HTERT RPE-1 (cell line): Measurements from ENCODE around the gene CPNE5.
"Not testable (repeated sequence)": the region's sequence is repeated elsewhere in the genome, so short reads cannot be mapped to it uniquely, and the experiment has no call there.

Experiments
- in situ Hi-C: fragments of 300-500 bp; cut with MboI; formaldehyde crosslinking; loops from 4 replicates; pipeline ENCODE4 v1.14.3; 2020; ENCODE audit warnings: low sequenced_read_pairs

CPNE5 gene

DNA sequence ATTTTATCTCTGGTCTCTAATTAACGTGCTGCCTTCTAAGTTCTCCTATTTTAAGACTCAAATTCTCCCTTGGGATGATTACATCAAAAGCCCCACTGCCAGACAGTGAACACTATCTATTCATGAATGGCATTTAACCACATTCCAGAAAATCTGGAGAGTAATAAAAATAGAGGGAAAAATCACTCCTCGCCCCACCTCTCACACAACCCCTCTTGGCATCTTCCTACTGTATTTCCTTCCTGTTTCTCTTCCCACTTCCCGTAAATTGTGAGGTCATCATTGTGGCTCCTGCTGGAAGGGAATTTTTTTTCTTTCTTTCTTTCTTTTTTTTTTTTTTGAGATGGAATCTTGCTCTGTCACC lies 110.1 kb downstream of the CPNE5 start:
- in situ Hi-C loops: no loop called here

DNA sequence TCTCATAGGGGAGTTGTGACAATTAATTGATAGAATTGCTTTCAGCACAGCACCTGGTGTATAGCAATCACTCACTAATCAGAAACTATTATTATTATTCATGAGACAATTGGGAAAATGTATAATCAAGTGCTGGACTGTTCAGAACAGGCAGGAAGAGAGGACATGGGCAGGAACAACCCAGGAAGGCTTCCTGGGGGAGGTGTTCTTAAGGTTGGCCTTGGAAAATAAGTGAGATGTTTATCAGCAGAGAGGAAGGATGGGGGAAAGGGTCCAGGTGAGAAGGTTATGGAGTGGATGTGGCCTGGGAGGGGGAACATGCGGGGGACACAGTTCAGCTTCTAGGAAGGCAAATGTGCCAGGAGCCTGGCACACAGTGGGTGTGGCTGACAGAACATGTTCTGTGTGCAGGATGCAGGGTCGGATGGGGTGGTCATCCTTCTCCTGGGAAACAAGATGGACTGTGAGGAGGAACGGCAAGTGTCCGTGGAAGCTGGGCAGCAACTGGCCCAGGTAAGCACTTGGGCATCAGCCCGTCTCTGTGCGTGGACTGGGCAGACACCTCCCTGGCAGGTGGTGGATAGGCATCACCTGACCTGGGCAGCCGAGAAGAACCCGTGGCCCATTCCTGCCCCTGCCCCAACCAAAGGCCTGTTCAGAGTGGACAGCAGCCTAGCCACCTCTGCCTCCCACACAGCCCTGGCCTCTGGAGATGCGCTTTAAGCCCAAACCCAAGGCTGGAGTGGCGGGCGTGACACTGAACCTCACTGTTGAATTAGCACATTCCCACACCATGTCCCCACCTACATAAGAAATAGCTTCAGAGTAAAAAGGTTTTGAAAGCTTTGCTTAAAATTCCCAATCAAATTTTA lies 110.7 kb downstream of the CPNE5 start:
- in situ Hi-C loops: no loop called here

DNA sequence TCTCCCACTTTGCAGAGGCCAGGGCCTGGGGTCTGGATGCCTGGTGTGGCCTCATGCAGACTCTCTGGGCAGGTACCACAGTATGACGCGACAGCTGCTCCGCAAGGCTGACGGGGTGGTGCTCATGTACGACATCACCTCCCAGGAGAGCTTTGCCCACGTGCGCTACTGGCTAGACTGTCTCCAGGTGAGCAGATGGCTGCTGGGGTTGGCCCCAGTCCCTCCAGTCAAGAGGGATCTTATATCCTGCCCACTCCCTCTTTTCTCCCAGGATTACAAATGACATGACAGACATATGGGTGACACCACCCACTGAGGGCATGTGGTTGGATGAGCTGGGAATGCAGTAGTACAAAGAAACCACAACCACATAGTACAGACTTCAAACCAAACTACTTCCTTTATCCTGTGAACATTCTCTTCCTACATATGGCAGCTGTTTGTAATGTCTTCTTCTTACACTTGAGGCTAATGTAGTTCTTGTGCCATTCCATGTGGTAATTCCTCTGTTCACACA lies 111.7 kb downstream of the CPNE5 start:
- in situ Hi-C loops: no loop called here

DNA sequence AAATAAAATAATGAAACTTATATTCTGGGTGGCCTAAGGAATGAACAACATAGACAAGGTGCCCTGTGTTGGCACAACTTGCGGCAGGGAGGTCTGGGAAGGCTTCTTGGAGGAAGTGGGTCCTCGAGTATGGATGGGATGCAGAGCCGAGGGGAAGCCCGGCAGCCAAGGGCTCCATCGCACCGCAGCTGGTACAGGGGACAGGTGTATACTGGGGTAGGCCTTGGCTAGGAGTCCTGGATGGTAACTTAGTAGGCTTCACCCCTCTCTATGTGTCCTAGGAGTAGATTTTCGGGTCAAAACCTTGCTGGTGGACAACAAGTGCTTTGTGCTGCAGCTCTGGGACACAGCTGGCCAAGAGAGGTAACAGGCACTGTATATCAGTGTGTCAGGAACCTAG lies 113.7 kb downstream of the CPNE5 start:
- in situ Hi-C loops: no loop called here

DNA sequence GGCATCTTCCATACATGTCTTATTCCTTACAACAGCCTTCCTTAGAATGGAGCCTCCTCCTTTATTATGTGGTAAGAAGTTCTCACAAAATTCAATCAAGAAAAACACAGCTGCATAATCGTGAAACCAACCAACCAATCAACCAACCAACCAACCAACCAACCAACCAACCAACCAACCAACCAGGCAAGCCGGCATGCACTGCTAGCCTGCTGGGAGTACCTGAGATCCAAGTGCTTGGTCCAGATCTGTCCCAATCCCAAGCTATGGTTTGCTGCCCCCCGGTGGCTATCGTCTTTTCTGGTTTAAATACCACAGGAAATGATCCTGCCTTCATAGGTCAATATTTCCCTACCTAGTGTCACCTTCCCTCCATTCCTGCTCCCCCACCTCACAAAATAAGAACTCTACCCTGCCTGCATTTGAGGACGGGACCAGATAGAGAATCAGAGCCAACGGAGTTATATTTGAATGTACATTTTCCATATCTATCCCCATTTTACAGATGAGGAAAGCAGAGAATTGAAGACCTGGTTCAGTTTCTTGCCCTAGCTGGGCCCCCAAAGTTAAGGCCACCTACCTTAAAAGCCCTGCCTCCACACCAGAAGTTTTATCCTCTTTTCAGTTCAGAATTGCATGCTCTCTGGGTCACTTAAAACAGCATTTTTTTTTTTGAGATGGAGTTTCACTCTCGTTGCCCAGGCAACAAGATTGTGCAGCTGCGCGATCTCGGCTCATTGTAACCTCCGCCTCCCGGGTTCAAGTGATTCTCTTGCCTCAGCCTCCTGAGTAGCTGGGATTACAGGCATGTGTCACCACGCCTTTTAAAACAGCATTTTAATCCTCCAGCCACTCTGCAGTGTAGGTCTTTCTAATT lies 114.5 kb downstream of the CPNE5 start:
- in situ Hi-C loops: no loop called here

DNA sequence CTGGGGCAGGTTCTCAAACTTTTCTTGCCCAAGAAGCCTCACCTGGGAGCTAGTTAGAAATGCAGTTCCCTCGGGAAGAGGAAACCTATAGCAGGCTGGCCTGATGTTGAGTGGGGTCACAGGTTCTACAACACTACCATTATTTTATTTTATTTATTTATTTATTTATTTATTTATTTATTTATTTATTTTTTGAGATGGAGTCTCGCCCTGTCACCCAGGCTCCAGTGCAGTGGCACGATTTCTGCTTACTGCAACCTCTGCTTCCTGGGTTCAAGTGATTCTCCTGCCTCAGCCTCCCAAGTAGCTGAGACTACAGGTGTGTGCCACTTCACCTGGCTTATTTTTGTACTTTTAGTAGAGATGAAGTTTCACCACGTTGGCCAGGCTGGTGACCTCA lies 115.3 kb downstream of the CPNE5 start:
- in situ Hi-C loops: not testable (repeated sequence)

DNA sequence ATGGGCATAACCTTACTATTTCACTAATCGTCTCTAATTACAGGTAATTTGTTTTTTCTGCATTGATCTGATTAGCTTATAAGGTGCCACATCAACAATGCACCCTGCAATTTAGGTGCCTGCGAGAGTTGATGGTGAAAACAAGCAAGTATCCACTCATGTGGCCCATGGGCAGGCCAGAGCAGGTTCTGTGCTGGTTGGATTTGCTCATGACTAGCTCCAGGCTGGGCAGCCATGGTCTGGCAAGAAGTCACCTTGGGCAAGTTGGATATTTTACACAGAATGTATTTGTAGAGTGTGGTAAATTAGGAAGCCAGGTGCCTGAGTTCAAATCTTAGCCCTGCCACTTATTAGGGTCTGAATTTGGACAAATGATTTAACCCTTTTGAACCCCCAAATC lies 116.4 kb downstream of the CPNE5 start:
- in situ Hi-C loops: no loop called here

DNA sequence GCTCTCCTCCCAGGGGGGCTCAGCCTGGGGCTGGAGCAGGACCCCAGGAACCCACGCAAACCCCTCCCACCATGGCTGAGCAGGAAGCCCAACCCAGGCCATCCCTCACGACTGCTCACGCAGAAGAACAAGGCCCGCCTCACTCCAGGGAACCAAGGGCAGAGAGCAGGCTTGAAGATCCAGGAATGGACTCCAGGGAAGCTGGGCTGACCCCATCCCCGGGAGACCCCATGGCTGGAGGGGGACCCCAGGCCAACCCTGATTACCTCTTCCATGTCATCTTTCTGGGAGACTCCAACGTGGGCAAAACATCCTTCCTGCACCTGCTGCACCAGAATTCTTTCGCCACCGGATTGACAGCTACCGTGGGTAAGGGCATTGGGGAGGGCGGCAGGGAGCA lies 116.9 kb downstream of the CPNE5 start:
- in situ Hi-C loops: no loop called here

DNA sequence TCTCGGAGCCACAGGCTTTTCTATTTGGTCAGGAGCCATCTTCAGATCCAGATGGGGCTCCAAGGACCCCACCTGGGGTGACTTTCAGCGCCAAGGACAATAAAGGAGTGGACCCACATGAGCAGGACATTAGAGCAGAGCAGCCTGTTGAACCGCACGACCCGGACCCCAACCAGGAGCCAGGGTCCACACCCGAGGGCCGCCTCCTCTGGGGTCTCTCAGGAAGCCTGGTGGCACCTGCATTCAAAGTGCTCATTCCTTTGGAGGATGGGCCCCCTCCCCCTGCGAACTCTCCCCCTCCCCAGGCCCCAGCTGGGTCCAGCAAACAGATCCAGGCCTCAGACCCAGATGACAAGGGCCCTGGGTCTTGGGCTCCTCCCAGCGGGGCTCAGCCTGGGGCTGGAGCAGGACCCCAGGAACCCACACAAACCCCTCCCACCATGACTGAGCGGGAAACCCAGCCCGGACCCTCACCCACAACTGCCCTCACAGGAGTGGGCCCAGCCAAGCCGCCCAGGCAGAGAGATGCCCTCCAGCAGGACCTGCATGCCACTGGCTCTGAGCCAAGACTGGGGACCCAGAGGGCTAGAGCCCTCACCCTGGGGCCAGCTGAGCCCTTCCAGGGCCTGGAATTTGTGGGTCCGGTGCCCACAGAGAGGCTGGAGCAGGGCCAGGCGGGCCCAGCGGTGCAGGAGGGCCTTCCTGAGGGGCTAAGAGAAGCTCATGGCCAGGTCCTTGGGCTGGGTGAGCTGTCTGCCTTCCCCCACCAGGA lies 117.7 kb downstream of the CPNE5 start:
- in situ Hi-C loops: no loop called here

DNA sequence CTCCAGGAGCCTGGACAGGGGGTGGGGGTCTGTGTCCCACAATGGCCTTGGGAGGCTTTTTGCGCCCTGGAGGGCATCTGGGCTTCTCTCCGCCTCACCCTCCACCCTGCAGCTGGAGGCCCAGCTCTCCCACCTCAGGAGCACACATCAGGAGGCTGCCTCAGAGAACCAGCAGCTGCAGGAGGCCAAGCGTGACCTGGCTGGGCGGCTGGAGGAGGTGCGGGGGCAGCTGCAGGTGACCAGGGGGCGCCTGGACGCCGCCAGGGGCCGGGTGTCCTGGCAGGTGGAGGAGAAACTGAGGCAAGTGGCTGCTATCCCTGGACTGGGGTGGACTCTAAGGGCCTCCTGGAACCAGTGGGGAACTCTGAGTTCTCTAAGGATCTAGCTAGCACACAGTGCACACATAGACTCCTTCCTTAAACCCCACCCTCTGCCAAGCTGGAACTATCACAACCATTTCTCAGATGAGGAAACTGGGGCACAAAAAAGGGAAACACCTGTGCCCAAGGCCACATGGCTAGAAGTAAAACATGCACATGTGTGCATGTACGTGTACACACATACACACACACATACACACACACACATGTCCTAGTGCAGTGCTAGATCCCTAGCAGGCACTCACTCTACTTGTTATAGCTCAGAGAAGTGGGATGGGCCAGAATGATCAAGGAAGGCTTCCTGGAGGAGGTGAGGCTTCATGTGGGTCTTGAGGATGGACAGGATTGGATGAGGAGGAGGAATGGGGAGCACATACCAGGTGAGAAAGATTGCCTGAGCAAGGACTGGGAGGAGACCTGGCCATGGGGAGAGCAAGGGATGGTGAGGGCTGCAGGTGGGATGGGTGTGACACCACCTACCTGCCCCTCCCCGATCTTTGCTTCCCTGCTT lies 118.7 kb downstream of the CPNE5 start:
- in situ Hi-C loops: no loop called here

DNA sequence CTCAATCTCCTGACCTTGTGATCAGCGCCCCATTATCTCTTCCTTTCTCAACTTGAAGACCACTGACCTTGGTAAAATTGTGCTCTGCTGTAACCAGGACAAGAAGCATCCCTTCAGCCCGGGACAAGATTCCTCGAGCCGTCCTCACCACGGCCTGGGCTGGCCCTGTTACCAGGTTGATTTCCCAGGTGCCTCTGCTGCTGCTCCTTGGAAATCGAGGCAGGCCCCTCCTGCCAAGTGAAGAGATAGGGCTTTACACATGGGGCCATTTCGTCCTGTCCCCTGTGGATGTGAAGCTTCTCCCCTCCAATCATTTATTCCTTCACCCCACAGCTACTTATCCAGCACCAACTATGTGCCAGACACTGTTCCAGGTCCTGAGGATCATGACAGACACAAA lies 120.1 kb downstream of the CPNE5 start:
- in situ Hi-C loops: no loop called here

DNA sequence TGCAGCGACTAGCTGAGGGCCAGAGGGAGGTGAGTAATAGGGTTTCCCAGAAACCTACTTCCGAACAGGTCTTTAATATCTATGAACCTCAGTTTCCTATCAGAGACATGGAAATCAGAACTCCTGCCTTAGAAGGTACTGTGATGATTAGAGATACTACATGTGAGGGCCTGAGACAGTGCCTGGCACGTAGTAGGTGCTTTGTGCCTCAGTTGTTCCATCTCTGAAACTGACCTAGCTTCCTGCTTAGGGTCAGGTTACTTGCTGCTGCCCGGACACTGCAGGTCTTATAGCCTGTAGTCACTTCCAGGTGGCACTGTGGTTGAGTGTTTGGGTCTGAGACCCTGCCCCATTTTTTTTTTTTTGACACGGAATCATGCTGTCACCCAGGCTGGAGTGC lies 120.7 kb downstream of the CPNE5 start:
- in situ Hi-C loops: no loop called here

DNA sequence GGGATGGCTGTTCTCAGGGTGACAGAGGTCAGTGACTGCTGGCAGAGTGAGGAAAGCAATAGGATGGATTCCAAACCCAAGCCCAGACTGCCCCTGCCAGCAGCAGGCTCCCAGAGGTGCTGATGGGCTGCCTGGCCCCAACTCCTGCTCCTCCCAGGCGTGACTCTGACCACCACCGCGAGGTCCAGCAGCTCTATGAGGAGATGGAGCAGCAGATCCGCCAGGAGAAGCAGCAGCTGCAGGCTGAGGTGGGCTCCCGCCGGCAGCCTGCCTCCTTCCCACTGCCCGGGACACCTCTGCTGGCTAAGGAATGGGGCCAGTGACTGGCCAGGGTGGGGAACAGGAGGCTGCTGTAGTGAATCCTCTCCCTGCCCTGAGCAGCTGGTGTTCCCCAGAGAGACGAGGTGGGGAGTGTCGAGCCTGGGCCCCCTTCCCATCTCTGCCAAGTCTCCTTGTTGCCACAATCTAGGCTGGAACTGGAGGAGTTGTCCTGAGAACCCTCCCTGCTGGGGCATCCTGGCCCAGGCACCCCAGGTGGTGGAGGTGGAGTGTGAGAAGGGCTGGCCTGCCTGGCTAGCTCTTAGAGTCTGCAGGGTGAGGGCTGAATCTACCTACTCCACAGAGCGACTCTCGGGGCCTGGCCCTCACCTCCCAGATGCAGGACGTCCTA lies 121.2 kb downstream of the CPNE5 start:
- in situ Hi-C loops: no loop called here

DNA sequence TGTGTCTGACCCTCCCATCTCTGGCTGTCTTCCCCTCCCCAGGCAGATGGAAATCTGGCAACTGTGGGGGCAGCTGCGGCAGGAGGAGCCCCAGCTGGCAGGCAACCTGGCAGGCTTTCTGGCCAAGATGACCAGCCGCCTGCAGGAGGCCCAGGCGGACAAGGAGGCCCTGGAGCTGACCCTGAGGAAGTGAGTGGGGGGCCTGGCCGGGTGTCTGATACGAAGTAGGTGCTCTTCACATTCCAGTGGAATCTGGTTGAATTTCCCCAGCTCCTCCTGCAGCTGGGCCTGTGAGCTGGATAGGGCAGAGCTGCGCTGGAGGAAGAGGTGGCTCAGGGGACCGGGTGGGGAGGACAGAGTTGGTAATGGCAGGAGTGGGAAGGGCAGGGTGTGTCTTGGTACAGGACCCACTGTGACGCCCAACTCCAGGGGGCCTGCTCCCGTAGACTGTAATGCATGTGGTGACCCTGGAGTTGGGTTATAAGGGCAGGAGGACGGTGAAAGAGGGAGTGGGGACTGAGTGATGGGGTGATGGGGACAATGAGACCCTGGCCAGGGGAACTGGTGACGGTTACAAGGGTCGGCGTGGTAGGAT lies 121.9 kb downstream of the CPNE5 start:
- in situ Hi-C loops: no loop called here

DNA sequence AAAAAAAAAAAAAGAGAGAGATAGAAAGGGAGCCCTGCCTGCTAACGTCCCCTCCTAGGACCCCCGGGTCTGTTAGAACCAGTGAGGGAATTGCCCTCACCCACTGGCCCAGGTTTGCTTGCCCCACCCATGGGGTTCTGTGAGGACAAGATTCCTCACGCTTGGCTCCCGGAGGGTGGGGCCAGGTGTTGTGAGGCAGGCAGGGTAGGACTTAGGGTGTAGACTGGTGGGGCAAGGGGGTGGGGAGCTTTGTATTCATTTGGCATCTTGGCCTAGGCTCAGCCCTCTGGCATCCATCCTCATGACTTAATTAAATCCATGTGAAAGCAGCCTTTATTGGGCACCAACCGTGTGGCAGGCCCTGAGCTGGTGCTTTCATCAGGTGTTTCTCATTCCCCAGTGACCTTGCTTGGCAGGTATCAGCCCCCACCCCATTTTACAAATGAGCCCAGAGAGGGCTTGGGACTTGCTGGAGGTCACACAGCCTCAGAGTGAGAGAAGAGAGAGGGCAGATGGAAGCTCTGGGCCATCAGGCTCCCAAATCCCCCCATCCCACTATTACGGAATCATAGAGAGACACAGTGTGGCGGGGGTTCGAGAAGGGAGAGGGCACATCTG lies 122.7 kb downstream of the CPNE5 start:
- in situ Hi-C loops: no loop called here

DNA sequence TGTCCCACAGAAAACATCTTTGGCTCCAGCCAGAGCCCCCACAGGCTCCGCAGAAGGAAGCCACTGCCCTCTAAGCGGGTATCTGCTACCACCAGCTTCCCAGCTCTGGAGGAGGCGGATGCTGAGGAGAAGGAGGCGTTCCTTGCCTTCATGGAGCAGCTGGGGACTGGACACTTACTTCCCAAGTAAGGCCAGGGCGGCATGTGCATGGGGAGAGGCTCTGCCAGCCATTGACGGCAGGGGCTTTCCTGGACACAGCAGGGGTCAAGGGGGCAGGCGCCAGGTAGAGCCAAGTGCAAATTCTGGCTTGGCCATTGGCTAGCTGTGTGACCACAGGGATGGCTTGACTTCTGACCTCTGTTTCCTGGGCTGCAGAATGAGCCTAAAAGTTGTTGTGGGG lies 123.8 kb downstream of the CPNE5 start:
- in situ Hi-C loops: no loop called here

DNA sequence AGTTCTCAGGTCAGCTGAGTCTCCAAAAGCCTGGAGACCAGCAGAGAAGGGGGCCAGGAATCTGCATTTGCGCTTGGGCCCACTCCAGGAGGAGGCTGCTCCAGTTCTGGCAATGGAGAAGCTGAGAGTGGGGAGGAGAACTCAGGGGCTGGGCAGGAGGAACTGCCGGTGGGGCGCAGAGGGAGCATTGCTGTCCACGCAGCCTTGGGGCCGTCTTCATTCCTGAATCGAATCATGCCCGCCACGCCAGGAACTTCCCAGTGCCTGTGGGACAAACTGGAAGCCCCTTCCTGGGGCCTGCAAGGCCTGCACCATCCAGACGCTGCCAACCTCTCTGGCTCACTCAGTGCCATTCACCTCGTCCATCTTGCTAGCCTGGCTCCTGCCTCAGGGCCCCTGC lies 124.7 kb downstream of the CPNE5 start:
- in situ Hi-C loops: no loop called here

DNA sequence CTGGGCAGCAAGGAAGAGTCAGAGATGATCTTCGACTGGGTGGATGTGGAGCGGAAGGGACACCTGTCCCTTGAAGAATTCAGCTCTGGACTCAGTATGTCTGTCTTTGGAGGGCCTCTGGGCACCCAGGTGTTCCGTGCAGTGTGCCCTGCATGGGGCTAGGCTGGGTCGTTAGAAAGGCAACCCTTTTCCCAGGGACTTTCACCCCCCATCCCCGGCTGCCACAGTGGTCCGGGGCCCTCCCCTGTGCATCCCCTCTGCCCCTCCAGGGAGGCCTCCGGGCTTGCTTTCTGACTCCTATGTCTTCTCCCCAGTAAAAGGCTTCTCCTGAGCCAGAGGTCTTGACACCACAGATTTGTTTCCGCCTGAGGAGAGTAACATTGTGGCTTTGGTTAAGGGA lies 125.4 kb downstream of the CPNE5 start:
- in situ Hi-C loops: no loop called here

DNA sequence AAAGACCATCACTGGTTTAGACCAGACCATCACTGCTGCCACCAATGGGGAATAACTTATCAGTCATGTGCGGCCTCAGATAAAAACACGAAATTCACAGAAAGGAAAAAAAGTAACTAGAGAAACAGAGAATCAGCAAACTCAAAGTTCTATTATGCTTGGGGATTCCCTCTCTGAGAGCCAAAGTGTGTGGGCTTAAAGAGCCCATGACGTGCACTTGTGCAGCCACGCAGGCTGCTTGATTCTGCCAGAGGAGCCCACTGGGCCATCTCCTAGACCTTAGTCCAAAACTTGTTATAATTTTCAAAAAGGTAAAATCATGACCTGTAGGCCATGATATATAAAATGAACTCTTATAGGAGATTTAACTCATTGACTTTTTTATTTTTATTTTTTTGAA lies 126.4 kb downstream of the CPNE5 start:
- in situ Hi-C loops: no loop called here
